ENCODE results near the gene KIT. TPM values are rescaled to one million over a fixed set of nuclear protein-coding genes. Genes with fewer than 3 reads are reported as not detected.
"Not testable (repeated sequence)": the region's sequence is repeated elsewhere in the genome, so short reads cannot be mapped to it uniquely, and the experiment has no call there.

Gene KIT
- total and polyA plus RNA-seq, 2 donors from 2014 or later = 7.7 to 38.1 TPM

DNA sequence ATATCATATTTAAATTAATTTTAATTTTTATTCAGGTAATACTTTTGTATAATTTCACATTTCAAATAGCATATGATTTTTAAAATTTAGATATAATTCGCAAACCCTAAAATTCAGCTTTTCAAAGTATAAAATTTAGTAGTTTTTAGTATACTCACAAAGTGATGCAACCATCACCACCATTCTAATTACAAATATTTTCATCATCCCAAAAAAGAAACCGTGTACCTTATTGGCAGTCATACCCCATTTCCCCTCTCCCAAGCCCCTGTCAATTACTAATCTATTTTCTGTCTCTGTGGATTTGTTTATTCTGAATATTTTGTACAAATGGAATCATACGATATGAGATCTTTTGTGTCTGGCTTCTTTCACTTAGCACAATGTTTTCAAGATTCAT, 37.0 kb upstream of the KIT start:
- TF ChIP-seq, protein P1, sequence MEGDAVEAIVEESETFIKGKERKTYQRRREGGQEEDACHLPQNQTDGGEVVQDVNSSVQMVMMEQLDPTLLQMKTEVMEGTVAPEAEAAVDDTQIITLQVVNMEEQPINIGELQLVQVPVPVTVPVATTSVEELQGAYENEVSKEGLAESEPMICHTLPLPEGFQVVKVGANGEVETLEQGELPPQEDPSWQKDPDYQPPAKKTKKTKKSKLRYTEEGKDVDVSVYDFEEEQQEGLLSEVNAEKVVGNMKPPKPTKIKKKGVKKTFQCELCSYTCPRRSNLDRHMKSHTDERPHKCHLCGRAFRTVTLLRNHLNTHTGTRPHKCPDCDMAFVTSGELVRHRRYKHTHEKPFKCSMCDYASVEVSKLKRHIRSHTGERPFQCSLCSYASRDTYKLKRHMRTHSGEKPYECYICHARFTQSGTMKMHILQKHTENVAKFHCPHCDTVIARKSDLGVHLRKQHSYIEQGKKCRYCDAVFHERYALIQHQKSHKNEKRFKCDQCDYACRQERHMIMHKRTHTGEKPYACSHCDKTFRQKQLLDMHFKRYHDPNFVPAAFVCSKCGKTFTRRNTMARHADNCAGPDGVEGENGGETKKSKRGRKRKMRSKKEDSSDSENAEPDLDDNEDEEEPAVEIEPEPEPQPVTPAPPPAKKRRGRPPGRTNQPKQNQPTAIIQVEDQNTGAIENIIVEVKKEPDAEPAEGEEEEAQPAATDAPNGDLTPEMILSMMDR (IDR thresholded peaks at IDR 0.05; ENCODE audit: borderline replicate concordance, extremely low read depth, insufficient read depth) = no peak
- Histone ChIP-seq H3K36me3 (ENCODE audit: control insufficient read depth in 2 of 3, insufficient read depth in 3 of 3, low read length in 3 of 3) (no peaks in the 10 kb centered on the region), H3K27ac (ENCODE audit: low read depth in 2 of 2, low read length in 2 of 2) (no peak overlapping the region), H3K4me3 (ENCODE audit: low read length in 3 of 3) (no peak overlapping the region), H3K9ac (ENCODE audit: low read length in 3 of 3) (no peak overlapping the region), H3K9me3 (ENCODE audit: control insufficient read depth in 2 of 3, insufficient read depth in 1 of 3, low read length in 3 of 3) (no peaks in the 10 kb centered on the region), H3K4me1 (ENCODE audit: control insufficient read depth in 2 of 3, insufficient read depth in 2 of 3, low read depth in 1 of 3, low read length in 3 of 3) (no peaks in the 10 kb centered on the region), H3K27me3 (ENCODE audit: control insufficient read depth, insufficient read depth, low read length) (no peaks in the 10 kb centered on the region)
- no peak for DNase-seq
- intact Hi-C loops (cut with DNase I) = no loop called here
- no peak for FAIRE-seq

DNA sequence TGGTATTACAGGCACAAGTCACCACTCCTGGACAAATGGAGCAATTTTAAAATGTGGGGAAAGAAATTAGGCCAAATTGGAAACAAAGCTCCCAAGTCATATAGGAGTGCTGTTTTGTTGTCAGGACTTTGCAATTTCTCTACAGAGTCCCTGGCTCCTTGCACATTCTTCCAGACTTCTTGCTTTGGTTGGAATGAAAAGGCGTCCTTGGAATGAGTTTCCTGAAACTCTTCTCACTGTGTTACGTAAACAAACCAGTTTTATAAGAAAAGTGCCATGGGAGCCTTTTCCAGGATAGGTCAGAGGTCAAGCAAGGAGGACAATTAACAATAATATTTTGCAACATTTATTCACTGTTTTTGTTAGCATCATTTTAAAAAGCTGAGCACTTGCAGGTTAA, 32.4 kb upstream of the KIT start:
- no peak overlapping the region for H3K27ac ChIP-seq (ENCODE audit: low read depth in 2 of 2, low read length in 2 of 2)
- no peak overlapping the region for H3K4me3 ChIP-seq (ENCODE audit: low read length in 3 of 3)
- DNase-seq (peak in 1 of 5 donors; percentile 24), FAIRE-seq (no peak)
- H3K27me3 ChIP-seq (ENCODE audit: control insufficient read depth, insufficient read depth, low read length) = no peaks in the 10 kb centered on the region
- H3K36me3 ChIP-seq (ENCODE audit: control insufficient read depth in 2 of 3, insufficient read depth in 3 of 3, low read length in 3 of 3) = no peaks in the 10 kb centered on the region
- intact Hi-C loops (cut with DNase I) = no loop called here
- H3K4me1 ChIP-seq (ENCODE audit: control insufficient read depth in 2 of 3, insufficient read depth in 2 of 3, low read depth in 1 of 3, low read length in 3 of 3) = no peaks in the 10 kb centered on the region
- TF ChIP-seq, protein P1 (IDR thresholded peaks at IDR 0.05; ENCODE audit: borderline replicate concordance, extremely low read depth, insufficient read depth) = no peak
- H3K9me3 ChIP-seq (ENCODE audit: control insufficient read depth in 2 of 3, insufficient read depth in 1 of 3, low read length in 3 of 3) = no peaks in the 10 kb centered on the region
- no peak overlapping the region for H3K9ac ChIP-seq (ENCODE audit: low read length in 3 of 3)

DNA sequence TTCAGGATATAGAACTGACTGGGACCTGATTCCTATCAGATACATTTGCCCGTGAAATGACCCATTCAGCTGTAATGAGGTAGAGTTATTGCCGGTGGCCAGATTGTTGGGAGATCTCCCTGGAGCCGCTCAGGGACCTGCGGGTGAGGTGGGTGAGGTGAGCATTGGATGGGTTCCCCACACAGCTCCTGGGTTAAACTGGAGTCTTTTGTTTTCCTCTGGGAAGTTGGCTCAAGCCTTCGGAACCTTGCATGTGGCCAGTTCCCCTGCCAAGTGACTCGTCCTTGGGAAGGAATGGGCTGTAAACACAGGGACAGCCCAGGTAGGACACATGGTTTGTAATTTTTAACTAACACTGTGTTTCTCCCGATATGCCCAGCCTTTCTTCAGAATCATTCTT, 31.6 kb upstream of the KIT start:
- peak in 1 of 5 donors; percentile 3 for DNase-seq
- TF ChIP-seq, protein P1 (IDR thresholded peaks at IDR 0.05; ENCODE audit: borderline replicate concordance, extremely low read depth, insufficient read depth) = no peak
- no peak overlapping the region for H3K9ac ChIP-seq (ENCODE audit: low read length in 3 of 3)
- no peak overlapping the region for H3K27ac ChIP-seq (ENCODE audit: low read depth in 2 of 2, low read length in 2 of 2)
- FAIRE-seq = no peak
- H3K9me3 ChIP-seq (ENCODE audit: control insufficient read depth in 2 of 3, insufficient read depth in 1 of 3, low read length in 3 of 3) = no peaks in the 10 kb centered on the region
- H3K4me3 ChIP-seq (ENCODE audit: low read length in 3 of 3) = no peak overlapping the region
- H3K27me3 ChIP-seq (ENCODE audit: control insufficient read depth, insufficient read depth, low read length) = no peaks in the 10 kb centered on the region
- intact Hi-C loops (cut with DNase I) = no loop called here
- no peaks in the 10 kb centered on the region for H3K36me3 ChIP-seq (ENCODE audit: control insufficient read depth in 2 of 3, insufficient read depth in 3 of 3, low read length in 3 of 3)
- no peaks in the 10 kb centered on the region for H3K4me1 ChIP-seq (ENCODE audit: control insufficient read depth in 2 of 3, insufficient read depth in 2 of 3, low read depth in 1 of 3, low read length in 3 of 3)

DNA sequence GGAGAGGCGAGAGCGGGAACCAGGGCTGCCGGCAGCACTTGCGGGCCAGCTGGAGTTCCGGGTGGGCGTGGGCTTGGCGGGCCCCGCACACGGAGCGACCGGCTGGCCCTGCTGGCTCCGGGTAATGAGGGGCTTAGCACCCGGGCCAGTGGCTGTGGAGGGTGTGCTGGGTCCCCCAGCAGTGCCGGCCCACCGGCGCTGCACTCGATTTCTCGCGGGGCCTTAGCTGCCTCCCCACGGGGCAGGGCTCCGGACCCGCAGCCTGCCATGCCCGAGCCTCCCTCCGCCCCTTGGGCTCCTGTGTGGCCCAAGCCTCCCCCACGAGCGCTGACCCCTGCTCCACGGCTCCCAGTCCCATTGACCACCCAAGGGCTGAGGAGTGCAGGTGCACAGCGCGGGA, 25.2 kb upstream of the KIT start:
- no peak overlapping the region for H3K27ac ChIP-seq (ENCODE audit: low read depth in 2 of 2, low read length in 2 of 2)
- no peaks in the 10 kb centered on the region for H3K27me3 ChIP-seq (ENCODE audit: control insufficient read depth, insufficient read depth, low read length)
- no peak overlapping the region for H3K4me3 ChIP-seq (ENCODE audit: low read length in 3 of 3)
- FAIRE-seq (no peak), DNase-seq (no peak)
- intact Hi-C loops (cut with DNase I) = no loop called here
- H3K9ac ChIP-seq (ENCODE audit: low read length in 3 of 3) = no peak overlapping the region
- TF ChIP-seq, protein P1 (IDR thresholded peaks at IDR 0.05; ENCODE audit: borderline replicate concordance, extremely low read depth, insufficient read depth) = no peak
- H3K36me3 ChIP-seq (ENCODE audit: control insufficient read depth in 2 of 3, insufficient read depth in 3 of 3, low read length in 3 of 3) = no peaks in the 10 kb centered on the region
- H3K4me1 ChIP-seq (ENCODE audit: control insufficient read depth in 2 of 3, insufficient read depth in 2 of 3, low read depth in 1 of 3, low read length in 3 of 3) = no peaks in the 10 kb centered on the region
- H3K9me3 ChIP-seq (ENCODE audit: control insufficient read depth in 2 of 3, insufficient read depth in 1 of 3, low read length in 3 of 3) = no peaks in the 10 kb centered on the region

DNA sequence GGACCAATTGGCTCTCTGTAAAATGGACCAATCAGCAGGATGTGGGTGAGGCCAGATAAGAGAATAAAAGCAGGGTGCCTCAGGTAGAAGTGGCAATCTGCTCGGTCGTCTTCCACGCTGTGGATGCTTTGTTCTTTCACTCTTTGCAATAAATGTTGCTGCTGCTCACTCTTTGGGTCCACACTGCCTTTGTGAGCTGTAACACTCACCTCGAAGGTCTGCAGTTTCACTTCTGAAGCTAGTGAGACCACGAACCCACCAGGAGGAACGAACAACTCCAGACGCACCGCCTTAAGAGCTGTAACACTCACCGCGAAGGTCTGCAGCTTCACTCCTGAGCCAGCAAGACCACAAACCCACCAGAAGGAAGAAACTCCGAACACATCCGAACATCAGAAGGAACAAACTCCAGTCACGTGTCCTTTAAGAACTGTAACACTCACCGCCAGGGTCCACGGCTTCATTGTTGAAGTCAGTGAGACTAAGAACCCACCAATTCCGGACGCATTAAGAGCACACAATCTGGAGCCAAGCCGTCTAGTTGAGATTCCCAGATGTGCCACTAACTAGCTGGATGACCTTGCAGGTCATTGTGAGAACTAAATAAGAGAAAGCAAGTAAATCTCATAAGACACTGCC, 24.5 kb upstream of the KIT start:
- H3K9ac ChIP-seq (ENCODE audit: low read length in 3 of 3); FAIRE-seq; H3K36me3 ChIP-seq (ENCODE audit: control insufficient read depth in 2 of 3, insufficient read depth in 3 of 3, low read length in 3 of 3); H3K4me3 ChIP-seq (ENCODE audit: low read length in 3 of 3); intact Hi-C loops (cut with DNase I); H3K9me3 ChIP-seq (ENCODE audit: control insufficient read depth in 2 of 3, insufficient read depth in 1 of 3, low read length in 3 of 3); H3K4me1 ChIP-seq (ENCODE audit: control insufficient read depth in 2 of 3, insufficient read depth in 2 of 3, low read depth in 1 of 3, low read length in 3 of 3); H3K27me3 ChIP-seq (ENCODE audit: control insufficient read depth, insufficient read depth, low read length); DNase-seq; H3K27ac ChIP-seq (ENCODE audit: low read depth in 2 of 2, low read length in 2 of 2): not testable (repeated sequence)
